Activated naive CD8-positive, alpha-beta T cell (primary cell): Measurements from ENCODE around the gene CHN2.

Experiments used
- H3K27ac Mint-ChIP-seq: one replicate; pipeline ENCODE4 v1.8.0; 2021; ENCODE audit warnings: mixed read lengths
- H3K27me3 Mint-ChIP-seq: one replicate; pipeline ENCODE4 v1.8.0; 2021; ENCODE audit warnings: mixed read lengths
- H3K36me3 Mint-ChIP-seq: one replicate; pipeline ENCODE4 v1.8.0; 2021; ENCODE audit warnings: mixed read lengths
- H3K4me1 Mint-ChIP-seq: one replicate; pipeline ENCODE4 v1.8.0; 2021; ENCODE audit warnings: low read depth, mixed read lengths
- H3K4me3 Mint-ChIP-seq: one replicate; pipeline ENCODE4 v1.8.0; 2021; ENCODE audit warnings: mild to moderate bottlenecking, mixed read lengths
- H3K9me3 Mint-ChIP-seq: one replicate; pipeline ENCODE4 v1.8.0; 2021; ENCODE audit warnings: low read depth, mixed read lengths

Gene CHN2

DNA sequence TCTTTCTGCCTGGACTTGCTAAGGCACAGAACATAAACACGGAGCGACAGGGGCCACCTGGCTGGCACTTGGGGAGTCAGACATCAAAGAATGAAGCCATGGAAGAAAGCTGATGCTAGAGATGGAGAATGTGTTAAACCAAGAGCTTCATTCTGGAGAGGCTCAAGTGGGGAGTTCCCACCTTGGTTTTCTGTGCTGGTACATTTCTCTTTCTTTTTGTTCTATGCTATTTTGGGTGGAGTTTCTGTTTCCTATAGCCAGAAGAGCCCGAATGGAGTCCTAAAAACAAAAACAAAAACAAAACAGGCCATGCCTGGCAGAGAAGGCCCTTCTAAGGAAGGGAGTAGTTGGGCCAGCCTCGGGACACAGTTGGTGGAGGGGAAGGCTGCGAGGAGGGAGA is 220.6 kb downstream of the CHN2 start:
- no peaks in the 10 kb centered on the region for H3K36me3 Mint-ChIP-seq
- H3K9me3 Mint-ChIP-seq: no peaks in the 10 kb centered on the region
- no peaks in the 10 kb centered on the region for H3K4me1 Mint-ChIP-seq
- H3K27ac Mint-ChIP-seq: no peak overlapping the region
- H3K4me3 Mint-ChIP-seq: no peak overlapping the region
- no peaks in the 10 kb centered on the region for H3K27me3 Mint-ChIP-seq

DNA sequence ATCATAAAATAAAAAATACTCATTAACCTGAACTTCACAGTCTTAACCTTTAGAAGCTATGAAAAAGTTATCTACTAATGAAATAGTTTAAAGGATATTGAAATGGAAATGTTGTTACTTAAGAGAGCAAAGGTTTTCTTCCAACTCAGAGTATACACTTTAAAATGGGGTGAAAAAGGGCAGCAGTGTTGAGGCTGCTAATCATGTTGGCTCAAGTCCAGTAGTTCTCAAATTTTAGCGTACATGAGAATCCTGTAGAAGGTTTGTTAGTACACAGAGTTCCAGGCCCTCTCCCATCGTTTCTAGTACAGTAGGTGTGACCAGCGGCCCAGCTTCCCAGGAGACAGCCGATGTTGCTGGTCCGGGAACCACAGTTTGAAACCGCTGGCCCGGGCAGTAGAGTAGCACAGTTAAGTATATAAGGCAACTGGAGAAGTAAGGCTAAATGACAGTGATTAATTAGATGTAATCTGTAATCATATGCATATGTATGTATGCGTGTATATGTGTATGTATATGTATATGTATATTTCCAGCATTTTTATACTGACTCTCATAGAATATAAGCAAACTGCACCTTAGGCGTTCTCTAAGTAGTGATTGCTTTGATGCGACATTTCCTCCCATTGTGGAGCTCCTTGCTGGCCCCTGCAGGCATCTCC is 221.8 kb downstream of the CHN2 start:
- Mint-ChIP-seq H3K36me3 (no peaks in the 10 kb centered on the region), H3K4me1 (no peaks in the 10 kb centered on the region), H3K27ac (no peak overlapping the region), H3K4me3 (no peak overlapping the region), H3K9me3 (no peaks in the 10 kb centered on the region), H3K27me3 (no peaks in the 10 kb centered on the region)

DNA sequence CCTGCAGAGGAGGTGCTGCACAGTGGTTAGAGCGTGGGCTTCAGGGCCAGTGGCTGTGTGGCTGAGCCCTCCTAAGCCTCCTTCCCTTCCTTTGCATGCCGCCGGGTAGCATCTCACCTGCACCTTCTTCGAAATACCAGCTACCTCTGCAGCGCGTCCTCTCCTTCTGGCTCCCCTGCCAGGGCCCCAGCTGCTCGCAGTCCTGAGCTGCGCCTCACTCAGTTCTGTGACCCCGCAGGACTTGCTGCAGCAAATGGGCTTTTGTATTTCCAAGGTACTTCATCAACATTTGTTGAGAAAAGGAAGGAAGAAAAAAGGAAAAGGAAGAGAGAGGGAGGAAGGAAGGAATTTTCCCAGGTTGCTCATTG is 222.3 kb downstream of the CHN2 start:
- no peaks in the 10 kb centered on the region for H3K9me3 Mint-ChIP-seq
- no peaks in the 10 kb centered on the region for H3K27me3 Mint-ChIP-seq
- H3K27ac Mint-ChIP-seq: no peak overlapping the region
- H3K4me1 Mint-ChIP-seq: no peaks in the 10 kb centered on the region
- no peak overlapping the region for H3K4me3 Mint-ChIP-seq
- no peaks in the 10 kb centered on the region for H3K36me3 Mint-ChIP-seq

DNA sequence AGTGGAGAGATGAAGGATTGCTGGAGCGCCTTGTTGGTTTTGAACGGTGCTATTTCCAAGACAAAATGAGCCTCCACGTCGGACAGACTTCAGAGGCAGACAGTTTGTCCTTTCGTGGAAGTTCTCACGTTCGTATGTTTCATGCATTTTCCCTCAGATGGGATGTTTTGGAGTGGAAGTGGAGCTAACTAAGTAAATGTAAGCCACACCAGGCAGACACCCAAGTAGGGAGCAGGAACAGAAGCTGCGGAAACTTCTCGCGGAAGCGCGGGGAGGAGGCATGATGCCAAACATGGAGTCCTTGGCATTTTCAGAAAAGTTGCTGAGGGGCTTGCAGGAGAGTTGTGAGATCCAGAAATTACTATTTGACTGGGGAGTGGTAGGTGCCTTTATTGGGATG is 223.5 kb downstream of the CHN2 start:
- Mint-ChIP-seq H3K36me3 (no peaks in the 10 kb centered on the region), H3K4me1 (no peaks in the 10 kb centered on the region), H3K9me3 (no peaks in the 10 kb centered on the region), H3K27me3 (no peaks in the 10 kb centered on the region), H3K4me3 (no peak overlapping the region), H3K27ac (no peak overlapping the region)

DNA sequence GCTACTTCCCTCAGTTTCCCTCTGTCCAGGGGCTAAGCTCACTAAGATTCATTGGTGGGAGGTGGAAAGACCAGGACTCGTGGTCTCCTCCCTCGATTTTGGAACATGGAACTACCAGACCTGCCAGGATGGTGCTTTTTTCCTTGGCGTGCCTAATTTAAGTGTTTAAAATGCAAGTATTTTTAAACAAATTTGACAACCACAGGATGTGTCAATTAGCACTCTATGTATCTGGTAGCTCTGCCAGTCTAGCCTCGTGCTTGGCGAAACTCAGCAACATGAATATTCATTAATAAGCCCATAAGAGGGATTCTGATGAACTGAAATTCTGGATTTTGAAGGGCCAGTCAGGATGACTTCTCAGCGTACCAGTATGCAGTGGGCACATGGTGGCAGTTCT is 224.1 kb downstream of the CHN2 start:
- Mint-ChIP-seq H3K27me3 (peaks cover under 1% of the 10 kb centered on the region), H3K36me3 (no peaks in the 10 kb centered on the region), H3K4me3 (no peak overlapping the region), H3K27ac (no peak overlapping the region), H3K9me3 (no peaks in the 10 kb centered on the region), H3K4me1 (no peaks in the 10 kb centered on the region)

DNA sequence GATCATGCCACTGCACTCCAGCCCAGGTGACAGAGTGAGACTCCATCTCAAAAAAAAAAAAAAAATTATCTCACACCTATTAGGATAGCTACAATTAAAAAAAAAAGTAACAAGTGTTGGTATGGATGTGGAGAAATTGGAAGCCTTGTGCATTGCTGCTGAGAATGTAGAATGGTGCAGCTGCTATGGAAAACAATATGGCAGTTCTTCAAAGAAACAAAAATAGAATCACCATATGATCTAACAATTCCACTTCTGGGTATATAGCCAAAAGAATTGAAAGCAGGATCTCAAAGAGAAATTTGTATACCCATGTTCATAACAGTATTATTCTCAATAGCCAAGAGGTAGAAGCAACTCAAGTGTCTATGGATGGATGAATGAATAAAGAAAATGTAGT is 225.4 kb downstream of the CHN2 start:
- Mint-ChIP-seq H3K4me3 (no peak overlapping the region), H3K9me3 (no peaks in the 10 kb centered on the region), H3K27me3 (peaks cover 2% of the 10 kb centered on the region), H3K36me3 (no peaks in the 10 kb centered on the region), H3K4me1 (no peaks in the 10 kb centered on the region), H3K27ac (no peak overlapping the region)

DNA sequence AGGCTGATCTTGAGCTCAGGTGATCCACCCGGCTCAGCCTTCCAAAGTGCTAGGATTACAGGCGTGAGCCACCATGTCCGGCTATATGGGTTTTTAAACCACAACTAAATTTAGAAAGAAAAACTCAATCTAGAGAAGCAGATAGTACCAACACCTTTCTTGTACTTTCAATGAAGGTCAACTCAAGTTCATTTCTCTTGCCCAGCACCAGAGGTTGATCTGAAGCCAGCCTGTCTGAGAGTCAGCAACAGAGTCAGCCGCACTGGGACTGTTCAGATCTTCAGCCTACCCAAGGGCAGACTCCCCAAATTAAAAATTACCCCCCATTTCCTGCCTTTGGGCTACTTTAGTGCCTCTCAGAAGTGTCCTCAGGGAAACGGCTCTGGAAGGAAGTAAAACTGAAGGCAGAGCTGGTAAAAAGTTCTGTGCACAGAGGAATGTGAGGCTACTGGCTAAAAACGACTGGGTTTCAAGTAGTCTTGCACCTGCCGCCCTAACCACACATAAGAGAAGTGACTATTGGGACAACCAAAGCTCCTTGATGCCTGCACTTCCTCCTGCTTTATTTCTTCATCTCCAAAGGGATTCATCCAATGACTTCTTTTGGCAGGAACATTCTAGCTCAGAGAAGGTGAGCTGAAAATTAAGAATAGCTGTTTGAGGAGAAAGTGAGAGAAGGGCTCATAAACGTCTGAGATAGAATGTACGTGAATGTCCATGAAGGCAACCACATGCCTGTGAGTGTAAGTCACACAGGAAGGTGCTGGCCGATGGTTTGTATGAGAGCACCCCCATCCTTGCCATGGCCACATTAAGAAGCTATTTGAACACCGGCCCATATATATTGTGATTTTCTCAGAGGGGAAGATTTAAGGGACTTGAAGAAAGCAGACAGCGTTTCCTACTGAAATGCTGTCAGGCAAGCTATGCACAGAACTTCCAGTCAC is 226.7 kb downstream of the CHN2 start:
- no peaks in the 10 kb centered on the region for H3K9me3 Mint-ChIP-seq

DNA sequence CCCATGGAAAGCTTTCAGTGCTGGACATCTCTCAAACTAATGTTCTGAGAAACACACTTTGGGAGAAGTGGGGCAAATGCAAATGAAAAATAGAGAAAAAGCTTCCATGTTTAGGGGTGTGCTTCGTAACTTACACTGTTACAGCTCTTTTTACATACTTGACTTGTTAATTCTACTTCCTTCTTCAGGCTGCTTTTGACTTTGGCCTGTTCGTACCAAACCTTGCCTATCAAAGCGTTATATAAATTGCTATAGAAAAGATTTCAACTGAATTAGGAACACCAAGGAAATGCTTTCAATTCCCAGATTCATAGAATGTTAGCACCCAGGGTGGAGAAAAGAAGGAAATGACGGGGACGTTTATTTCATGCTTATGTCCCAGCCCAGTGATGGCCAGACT is 228.3 kb downstream of the CHN2 start:
- H3K27ac Mint-ChIP-seq: no peak overlapping the region
- H3K27me3 Mint-ChIP-seq: peaks cover 2% of the 10 kb centered on the region
- H3K36me3 Mint-ChIP-seq: no peaks in the 10 kb centered on the region
- H3K4me1 Mint-ChIP-seq: no peaks in the 10 kb centered on the region
- H3K4me3 Mint-ChIP-seq: no peak overlapping the region
- H3K9me3 Mint-ChIP-seq: no peaks in the 10 kb centered on the region

More for the DNA sequence above, 226.7 kb downstream of the CHN2 start:
- H3K4me3 Mint-ChIP-seq: no peak overlapping the region
- H3K27me3 Mint-ChIP-seq: peaks cover 2% of the 10 kb centered on the region
- H3K27ac Mint-ChIP-seq: no peak overlapping the region
- H3K36me3 Mint-ChIP-seq: no peaks in the 10 kb centered on the region
- H3K4me1 Mint-ChIP-seq: no peaks in the 10 kb centered on the region

DNA sequence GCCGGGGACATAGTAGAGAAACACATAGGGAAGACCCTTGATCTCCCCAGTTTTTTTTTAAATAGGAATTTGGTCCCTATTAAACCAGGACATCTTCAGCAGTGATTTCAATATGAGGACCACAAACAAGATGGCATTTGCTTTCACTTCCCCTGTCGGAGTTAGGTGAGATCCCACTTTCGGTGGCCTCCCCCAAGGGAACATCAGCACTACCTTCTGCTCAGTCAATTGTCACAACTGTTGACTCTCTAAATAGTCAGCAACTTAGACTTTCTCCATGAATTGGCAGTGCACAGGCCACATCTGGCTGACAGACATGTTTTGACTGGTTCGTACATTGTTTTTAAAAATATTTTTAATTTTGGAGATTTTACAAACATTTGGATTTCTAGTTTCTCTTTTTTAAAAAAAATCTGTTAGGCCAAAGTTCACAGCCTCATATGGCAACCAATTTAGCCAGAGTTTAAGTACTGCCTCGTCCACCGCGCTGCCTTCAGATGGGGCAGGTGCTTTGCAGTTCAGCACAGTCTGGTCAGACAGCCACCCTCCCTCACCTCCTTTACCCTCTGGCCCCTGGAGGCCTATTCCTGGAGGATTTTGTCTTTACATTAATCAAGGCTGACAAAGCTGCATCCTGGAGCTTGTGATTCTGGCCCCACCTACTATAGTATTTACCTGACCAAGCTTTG is 229.9 kb downstream of the CHN2 start:
- Mint-ChIP-seq H3K9me3 (no peaks in the 10 kb centered on the region), H3K27ac (no peak overlapping the region), H3K36me3 (no peaks in the 10 kb centered on the region), H3K27me3 (peaks cover 2% of the 10 kb centered on the region), H3K4me1 (no peaks in the 10 kb centered on the region), H3K4me3 (no peak overlapping the region)

DNA sequence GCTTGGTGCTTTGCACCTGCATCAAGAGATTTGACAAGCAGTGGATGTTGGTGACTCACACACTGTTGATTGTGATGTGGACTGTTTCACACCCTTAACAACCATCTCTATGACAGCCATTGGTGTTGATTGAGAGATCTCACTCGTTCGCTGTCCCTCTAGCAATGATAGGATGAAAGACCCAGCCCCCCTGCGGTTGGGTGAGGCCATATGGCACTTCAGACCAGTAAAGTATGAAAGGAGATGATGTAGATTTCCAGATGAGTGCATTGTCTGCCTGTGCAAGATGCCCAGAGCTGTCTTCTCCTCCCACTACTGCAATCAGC is 230.4 kb downstream of the CHN2 start:
- no peaks in the 10 kb centered on the region for H3K36me3 Mint-ChIP-seq
- no peaks in the 10 kb centered on the region for H3K4me1 Mint-ChIP-seq
- H3K9me3 Mint-ChIP-seq: no peaks in the 10 kb centered on the region
- H3K27ac Mint-ChIP-seq: no peak overlapping the region
- no peak overlapping the region for H3K4me3 Mint-ChIP-seq
- peaks cover 2% of the 10 kb centered on the region for H3K27me3 Mint-ChIP-seq

DNA sequence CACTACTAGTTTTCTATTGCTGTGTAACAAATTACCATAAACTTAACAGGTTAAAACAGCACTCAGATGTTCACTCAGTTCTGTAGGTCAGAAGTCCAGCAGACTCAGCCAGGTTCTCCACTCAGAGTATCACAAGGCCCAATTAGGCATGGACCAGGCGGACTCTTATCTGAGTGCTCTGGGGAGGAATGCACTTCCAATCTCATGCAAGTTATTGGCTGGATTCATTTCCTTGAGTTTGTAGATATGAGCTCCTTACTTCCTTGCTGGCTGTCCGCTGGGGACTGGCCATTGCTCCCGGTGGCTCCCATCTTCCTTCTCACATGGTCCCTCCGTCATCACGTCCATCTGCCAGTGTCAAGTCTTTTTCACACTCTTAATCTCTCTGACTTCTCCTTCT is 232.0 kb downstream of the CHN2 start:
- peaks cover 2% of the 10 kb centered on the region for H3K27me3 Mint-ChIP-seq
- no peaks in the 10 kb centered on the region for H3K36me3 Mint-ChIP-seq
- H3K27ac Mint-ChIP-seq: no peak overlapping the region
- H3K4me3 Mint-ChIP-seq: no peak overlapping the region
- H3K9me3 Mint-ChIP-seq: no peaks in the 10 kb centered on the region
- H3K4me1 Mint-ChIP-seq: no peaks in the 10 kb centered on the region

DNA sequence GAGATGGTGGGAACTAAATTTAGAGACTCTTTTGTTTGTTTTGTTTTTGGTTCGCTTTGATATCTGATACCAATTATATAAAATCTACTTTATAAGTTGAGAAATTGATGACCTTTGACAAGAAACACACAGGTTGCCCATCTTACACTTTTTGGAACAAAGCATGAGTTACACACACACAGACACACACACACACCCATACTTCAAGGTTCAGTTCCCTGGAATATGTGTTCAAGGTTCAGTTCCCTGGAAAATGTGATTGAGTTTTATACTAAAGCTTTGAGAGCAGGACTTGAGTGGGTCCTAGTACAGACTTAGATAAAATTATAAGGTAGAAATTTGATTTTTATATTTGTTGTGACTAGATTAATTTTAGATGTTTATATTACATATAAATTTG is 234.8 kb downstream of the CHN2 start:
- Mint-ChIP-seq H3K4me3 (no peak overlapping the region), H3K27me3 (no peaks in the 10 kb centered on the region), H3K36me3 (no peaks in the 10 kb centered on the region), H3K4me1 (no peaks in the 10 kb centered on the region), H3K9me3 (no peaks in the 10 kb centered on the region), H3K27ac (no peak overlapping the region)

DNA sequence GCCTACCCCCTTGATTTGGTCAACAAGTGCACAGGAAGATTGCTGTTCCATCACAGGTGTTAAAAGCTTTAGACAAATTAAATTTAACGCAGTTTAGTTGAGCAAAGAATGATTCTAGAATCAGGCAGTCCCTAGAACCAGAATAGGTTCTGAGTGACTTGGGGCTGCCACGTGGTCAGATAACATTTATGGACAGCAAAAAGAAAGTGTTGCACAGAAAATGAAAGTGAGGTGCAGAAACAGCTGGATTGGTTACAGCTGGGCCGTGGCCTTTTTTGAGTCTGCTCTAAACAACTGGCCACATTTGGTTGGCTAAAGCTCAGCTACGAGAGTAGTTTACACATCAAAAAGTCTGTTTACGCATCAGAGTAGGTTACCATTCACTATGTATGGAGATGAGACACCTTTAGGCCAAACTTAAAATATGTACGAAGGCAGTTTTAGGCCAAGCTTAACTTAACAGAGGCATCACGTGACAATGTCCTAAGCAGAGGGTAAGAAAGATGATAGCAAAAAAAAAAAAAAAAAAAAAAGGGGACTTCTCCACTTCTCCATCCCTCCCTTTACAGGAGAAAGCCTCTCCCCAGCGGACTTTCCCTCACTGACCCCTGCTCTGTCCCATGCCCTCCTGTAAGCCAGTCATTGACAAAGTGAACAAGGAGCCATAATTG is 235.8 kb downstream of the CHN2 start:
- no peaks in the 10 kb centered on the region for H3K36me3 Mint-ChIP-seq
- no peak overlapping the region for H3K4me3 Mint-ChIP-seq
- no peaks in the 10 kb centered on the region for H3K27me3 Mint-ChIP-seq
- H3K4me1 Mint-ChIP-seq: no peaks in the 10 kb centered on the region
- H3K9me3 Mint-ChIP-seq: no peaks in the 10 kb centered on the region
- no peak overlapping the region for H3K27ac Mint-ChIP-seq

DNA sequence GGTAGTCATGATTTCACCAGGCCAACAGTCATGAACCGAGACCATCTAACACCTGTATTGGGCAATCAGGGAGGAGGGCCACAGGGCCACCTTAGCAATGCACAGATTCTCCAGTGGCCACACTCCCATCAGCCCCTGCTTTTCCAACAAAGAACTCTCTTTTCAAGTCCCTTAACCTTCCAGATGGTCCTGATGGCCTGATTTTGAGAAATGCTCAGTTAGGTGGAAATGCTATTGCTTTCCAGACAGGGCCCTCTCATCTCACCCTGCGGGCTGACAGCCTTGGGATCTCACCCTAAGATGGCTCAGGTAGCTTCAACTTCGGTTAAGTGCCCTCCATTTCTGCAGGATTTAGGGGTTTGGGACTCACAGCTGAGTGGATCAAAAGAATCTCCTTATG is 237.1 kb downstream of the CHN2 start:
- H3K27ac Mint-ChIP-seq: no peak overlapping the region
- no peaks in the 10 kb centered on the region for H3K4me1 Mint-ChIP-seq
- H3K27me3 Mint-ChIP-seq: no peaks in the 10 kb centered on the region
- no peaks in the 10 kb centered on the region for H3K9me3 Mint-ChIP-seq
- H3K36me3 Mint-ChIP-seq: no peaks in the 10 kb centered on the region
- no peak overlapping the region for H3K4me3 Mint-ChIP-seq

DNA sequence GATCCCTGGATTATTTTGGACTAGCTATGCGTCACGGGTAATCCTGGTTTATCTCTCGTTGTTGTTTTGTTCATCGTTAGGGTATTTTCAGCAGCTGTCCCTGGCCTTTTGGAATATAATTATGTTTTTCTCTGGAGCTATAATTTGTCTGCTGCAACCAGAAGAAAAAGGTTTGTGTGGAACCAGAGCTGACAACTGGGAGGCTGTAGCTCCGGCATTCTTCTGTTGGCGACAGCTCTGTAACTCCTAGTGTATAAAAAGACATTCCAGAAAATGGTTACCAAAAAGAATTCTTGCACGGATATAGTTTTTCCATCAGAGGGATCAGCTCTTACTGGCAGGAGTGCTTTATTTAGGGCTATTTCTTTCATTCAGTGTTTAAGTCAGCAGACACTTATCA is 238.1 kb downstream of the CHN2 start:
- Mint-ChIP-seq H3K27ac (no peak overlapping the region), H3K36me3 (no peaks in the 10 kb centered on the region), H3K4me3 (no peak overlapping the region), H3K27me3 (no peaks in the 10 kb centered on the region), H3K9me3 (no peaks in the 10 kb centered on the region), H3K4me1 (no peaks in the 10 kb centered on the region)
